ENCODE results near the gene MMP13.
"Not testable (repeated sequence)": the region's sequence is repeated elsewhere in the genome, so short reads cannot be mapped to it uniquely, and the experiment has no call there.

MMP13 gene

DNA sequence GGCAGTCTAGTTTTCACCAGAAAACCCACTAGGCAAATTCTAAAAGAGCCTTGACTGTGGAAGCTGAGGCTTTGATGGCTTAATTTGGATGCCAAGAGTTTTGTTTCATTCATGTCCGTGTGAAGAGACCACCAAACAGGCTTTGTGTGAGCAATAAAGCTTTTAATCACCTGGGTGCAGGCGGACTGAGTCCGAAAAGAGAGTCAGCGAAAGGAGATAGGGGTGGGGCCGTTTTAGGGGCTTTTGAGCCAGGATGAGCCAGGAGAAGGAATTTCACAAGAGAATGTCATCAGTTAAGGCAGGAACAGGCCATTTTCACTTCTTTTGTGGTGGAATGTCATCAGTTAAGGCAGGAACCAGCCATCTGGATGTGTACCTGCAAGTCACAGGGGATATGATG is 51.6 kb downstream of the MMP13 start:
- DNase-seq (ENCODE audit: low read depth in 3 of 3, low spot score in 1 of 3): not testable (repeated sequence)

GRCh38 chr11:102900346-102900745 is 55.2 kb downstream of the MMP13 start:
- no peak for DNase-seq (ENCODE audit: low read depth in 3 of 3, low spot score in 1 of 3)

Measured in stimulated activated CD4-positive, alpha-beta T cell treated with anti-CD3 and anti-CD28 coated beads, TNF-alpha, amount 100 ng/mL, for 1 hour (primary cell).